NCI-H2196 treated with DMSO at 0.1 percent for 48 hours (cell line): ENCODE data around the gene ARMC9.

Experiments
- DNase-seq: peaks from one replicate; lab custom pipeline; 2025; ENCODE audit not compliant: unreplicated experiment; lab: John Stamatoyannopoulos, UW

ARMC9 gene

GRCh38 chr2:231379266-231380215 is 181.1 kb downstream of the ARMC9 start:
- no peak for DNase-seq

- DNase-seq = no peak
Measured at GRCh38 chr2:231380307-231380706, 181.9 kb downstream of the ARMC9 start.

- DNase-seq = no peak
Measured at GRCh38 chr2:231380991-231381847, 182.8 kb downstream of the ARMC9 start.

GRCh38 chr2:231382116-231382515 is 183.7 kb downstream of the ARMC9 start:
- no peak for DNase-seq

- no peak for DNase-seq
Measured at GRCh38 chr2:231383416-231384108, 185.1 kb downstream of the ARMC9 start.

- DNase-seq = no peak
Measured at GRCh38 chr2:231384109-231384435, 185.6 kb downstream of the ARMC9 start.

GRCh38 chr2:231384970-231385369 is 186.5 kb downstream of the ARMC9 start:
- DNase-seq = no peak

- DNase-seq = no peak
Measured at GRCh38 chr2:231385429-231385828, 187.0 kb downstream of the ARMC9 start.

- no peak for DNase-seq
Measured at GRCh38 chr2:231386446-231386845, 188.0 kb downstream of the ARMC9 start.

- no peak for DNase-seq
Measured at GRCh38 chr2:231387904-231388724, 189.7 kb downstream of the ARMC9 start.

GRCh38 chr2:231388725-231389346 is 190.4 kb downstream of the ARMC9 start:
- DNase-seq = no peak

- no peak for DNase-seq
Measured at GRCh38 chr2:231390667-231391066, 192.2 kb downstream of the ARMC9 start.

GRCh38 chr2:231391981-231392380 is 193.6 kb downstream of the ARMC9 start:
- DNase-seq = no peak

GRCh38 chr2:231392431-231393148 is 194.2 kb downstream of the ARMC9 start:
- DNase-seq = no peak

- DNase-seq = no peak
Measured at GRCh38 chr2:231393149-231394131, 195.0 kb downstream of the ARMC9 start.

GRCh38 chr2:231394211-231395141 is 196.0 kb downstream of the ARMC9 start:
- DNase-seq = no peak
